AG10803 (cell line): ENCODE data around the gene ELL.

Experiments
- DNase-seq: peaks from one replicate; pipeline ENCODE4 v3.0.0; 2010; ENCODE audit warnings: low read depth
- H3K4me3 ChIP-seq: 2 replicates; pipeline ENCODE4 v1.5.1; 2011; ENCODE audit warnings: mild to moderate bottlenecking, low read length, control low read depth
- TF ChIP-seq, protein P1 (sequence below): conservative IDR thresholded peaks from 2 replicates; pipeline ENCODE4 v1.5.1; 2011; ENCODE audit warnings: mild to moderate bottlenecking, low read length, control low read depth, inconsistent platforms

Gene ELL

DNA sequence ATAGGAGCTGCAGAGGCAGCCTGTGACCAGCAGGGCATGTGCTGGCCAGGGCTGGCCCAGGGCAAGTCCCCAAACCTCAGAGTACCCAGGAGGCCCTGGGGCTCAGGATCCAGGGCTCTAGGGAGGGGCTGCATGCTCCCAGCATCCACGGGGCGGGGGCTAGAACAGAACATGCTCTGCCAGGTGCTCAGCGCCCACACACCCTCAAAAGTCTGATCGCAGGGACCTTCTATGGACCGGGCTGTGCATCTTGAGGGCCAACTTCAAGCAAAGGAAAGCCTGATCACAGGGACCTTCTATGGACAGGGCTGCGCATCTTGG, 33.5 kb downstream of the ELL start:
- no peak overlapping the region for H3K4me3 ChIP-seq
- DNase-seq: peak; percentile 52
- TF ChIP-seq, protein P1, sequence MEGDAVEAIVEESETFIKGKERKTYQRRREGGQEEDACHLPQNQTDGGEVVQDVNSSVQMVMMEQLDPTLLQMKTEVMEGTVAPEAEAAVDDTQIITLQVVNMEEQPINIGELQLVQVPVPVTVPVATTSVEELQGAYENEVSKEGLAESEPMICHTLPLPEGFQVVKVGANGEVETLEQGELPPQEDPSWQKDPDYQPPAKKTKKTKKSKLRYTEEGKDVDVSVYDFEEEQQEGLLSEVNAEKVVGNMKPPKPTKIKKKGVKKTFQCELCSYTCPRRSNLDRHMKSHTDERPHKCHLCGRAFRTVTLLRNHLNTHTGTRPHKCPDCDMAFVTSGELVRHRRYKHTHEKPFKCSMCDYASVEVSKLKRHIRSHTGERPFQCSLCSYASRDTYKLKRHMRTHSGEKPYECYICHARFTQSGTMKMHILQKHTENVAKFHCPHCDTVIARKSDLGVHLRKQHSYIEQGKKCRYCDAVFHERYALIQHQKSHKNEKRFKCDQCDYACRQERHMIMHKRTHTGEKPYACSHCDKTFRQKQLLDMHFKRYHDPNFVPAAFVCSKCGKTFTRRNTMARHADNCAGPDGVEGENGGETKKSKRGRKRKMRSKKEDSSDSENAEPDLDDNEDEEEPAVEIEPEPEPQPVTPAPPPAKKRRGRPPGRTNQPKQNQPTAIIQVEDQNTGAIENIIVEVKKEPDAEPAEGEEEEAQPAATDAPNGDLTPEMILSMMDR: peak; percentile 49

GRCh38 chr19:18487576-18488402, 34.1 kb downstream of the ELL start:
- TF ChIP-seq, protein P1: no peak
- H3K4me3 ChIP-seq: no peak overlapping the region
- DNase-seq: no peak

GRCh38 chr19:18486746-18487145, 35.1 kb downstream of the ELL start:
- no peak for DNase-seq
- TF ChIP-seq, protein P1: no peak
- no peak overlapping the region for H3K4me3 ChIP-seq

GRCh38 chr19:18484992-18485391, 36.9 kb downstream of the ELL start:
- H3K4me3 ChIP-seq: no peak overlapping the region

GRCh38 chr19:18483119-18483890, 38.6 kb downstream of the ELL start:
- TF ChIP-seq, protein P1: no peak
- no peak for DNase-seq
- H3K4me3 ChIP-seq: no peak overlapping the region

More at GRCh38 chr19:18484992-18485391, 36.9 kb downstream of the ELL start:
- TF ChIP-seq, protein P1: 0 out of 2 replicates have a peak, but pooled peaks have one; percentile 1
- no peak for DNase-seq

DNA sequence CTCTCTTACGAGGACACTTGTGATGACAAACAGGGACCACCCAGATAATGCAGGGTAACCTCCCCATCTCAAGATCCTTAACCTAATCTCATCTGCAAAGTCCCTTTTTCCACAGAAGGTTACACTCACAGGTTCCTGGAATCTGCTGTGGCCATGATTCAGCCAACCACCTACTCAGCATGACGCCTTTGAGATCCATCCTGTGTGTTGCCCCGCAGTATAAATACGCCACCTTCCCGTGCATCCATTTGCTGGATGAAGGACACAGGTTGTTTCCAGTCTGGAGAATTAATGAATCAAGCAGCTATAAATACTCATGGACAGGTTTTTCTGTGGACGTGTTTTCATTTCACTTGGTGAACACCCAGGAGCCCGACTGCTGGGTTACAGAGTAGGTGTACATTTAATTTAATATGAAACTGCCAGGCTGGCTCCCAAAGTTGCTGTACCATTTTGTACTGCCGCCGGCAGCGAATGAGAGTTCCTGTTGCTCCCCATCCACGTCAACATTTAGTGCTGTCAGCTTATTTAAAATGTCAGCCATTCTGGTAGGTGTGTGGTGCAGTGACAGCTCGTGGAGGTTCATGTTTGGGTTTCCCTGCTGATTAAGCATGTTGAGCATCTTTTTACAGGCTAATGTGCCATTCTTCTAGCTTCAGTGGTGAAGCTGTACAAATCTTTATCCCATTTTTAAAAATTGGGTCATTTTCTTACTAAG, 40.2 kb downstream of the ELL start:
- no peak for DNase-seq
- TF ChIP-seq, protein P1: no peak
- H3K4me3 ChIP-seq: no peak overlapping the region
